Breast epithelium (tissue), 3 donors: ENCODE measurements around the gene NEK1.

ENCODE experiments used
- POLR2A ChIP-seq: fragments of 450-650 bp; IDR thresholded peaks from one replicate; pipeline ENCODE4 v1.6.1; 2016; ENCODE audit warnings: antibody characterized with exemption, mild to moderate bottlenecking, moderate library complexity
- TF ChIP-seq, protein P1 (sequence below), 3 donors: fragments of 450-650 bp; IDR thresholded peaks; one replicate each; pipeline ENCODE4 v1.5.1; 2016 to 2017; ENCODE audit warnings: antibody characterized with exemption in 3 of 3, mild to moderate bottlenecking in 3 of 3, moderate library complexity in 3 of 3

DNA sequence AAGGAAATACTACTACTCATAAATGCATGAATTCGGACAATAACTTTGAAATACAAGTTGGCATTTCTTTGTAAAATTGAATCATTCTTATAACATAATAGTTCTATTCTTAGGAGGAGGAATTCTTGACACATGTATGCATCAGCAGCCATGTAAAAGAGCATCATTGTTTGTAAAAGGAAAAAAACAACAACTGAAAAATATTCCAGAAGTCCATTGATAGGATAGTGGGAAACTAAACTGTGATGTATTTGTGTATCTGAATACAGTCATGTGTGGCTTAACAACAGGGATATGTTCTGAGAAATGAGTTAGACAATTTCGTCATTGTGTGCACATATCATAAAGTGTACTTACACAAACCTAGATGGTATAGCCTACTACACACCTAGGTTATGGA is 239.6 kb downstream of the NEK1 start:
- TF ChIP-seq, protein P1, sequence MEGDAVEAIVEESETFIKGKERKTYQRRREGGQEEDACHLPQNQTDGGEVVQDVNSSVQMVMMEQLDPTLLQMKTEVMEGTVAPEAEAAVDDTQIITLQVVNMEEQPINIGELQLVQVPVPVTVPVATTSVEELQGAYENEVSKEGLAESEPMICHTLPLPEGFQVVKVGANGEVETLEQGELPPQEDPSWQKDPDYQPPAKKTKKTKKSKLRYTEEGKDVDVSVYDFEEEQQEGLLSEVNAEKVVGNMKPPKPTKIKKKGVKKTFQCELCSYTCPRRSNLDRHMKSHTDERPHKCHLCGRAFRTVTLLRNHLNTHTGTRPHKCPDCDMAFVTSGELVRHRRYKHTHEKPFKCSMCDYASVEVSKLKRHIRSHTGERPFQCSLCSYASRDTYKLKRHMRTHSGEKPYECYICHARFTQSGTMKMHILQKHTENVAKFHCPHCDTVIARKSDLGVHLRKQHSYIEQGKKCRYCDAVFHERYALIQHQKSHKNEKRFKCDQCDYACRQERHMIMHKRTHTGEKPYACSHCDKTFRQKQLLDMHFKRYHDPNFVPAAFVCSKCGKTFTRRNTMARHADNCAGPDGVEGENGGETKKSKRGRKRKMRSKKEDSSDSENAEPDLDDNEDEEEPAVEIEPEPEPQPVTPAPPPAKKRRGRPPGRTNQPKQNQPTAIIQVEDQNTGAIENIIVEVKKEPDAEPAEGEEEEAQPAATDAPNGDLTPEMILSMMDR (IDR thresholded peaks at IDR 0.05) = no peak
- no peak for TF ChIP-seq POLR2A
